ENCODE data around the gene KLHL35.
A peak's percentile ranks its signal among the peaks of the same experiment; 100 is the strongest.

The KLHL35 gene

DNA sequence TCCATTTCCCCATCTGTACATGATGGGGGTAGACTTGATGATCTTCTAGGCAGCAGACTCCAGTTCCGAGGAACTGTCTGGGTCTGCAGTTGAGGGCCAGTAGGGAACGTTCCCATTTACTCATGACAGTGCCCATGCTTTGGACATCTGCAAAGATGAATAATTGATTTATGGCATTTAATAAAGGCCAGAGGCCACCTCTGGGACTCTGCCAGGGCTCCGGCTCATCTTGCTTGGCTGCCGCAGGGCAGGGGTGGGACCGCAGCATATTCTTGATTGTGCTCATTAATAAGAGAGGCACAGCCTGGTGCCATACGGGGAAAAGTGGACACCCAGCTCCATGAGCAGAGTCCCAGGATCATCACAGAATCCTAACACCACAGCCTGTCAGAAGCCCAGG, 28.1 kb upstream of the KLHL35 start:
- Mint-ChIP-seq H3K9me3 (no peaks in the 10 kb centered on the region), H3K27ac (no peak overlapping the region), H3K27me3 (no peaks in the 10 kb centered on the region), H3K36me3 (ENCODE audit: insufficient read depth) (peaks cover 12% of the 10 kb centered on the region), H3K4me1 (ENCODE audit: low read depth in 2 of 2) (peaks cover 0 to 2% of the 10 kb centered on the region in 2 donors), H3K4me3 (no peak overlapping the region)
- DNase-seq, result no peak
- no peak for ATAC-seq (replicated peaks)

- Mint-ChIP-seq H3K27ac (no peak overlapping the region), H3K27me3 (no peaks in the 10 kb centered on the region), H3K4me1 (ENCODE audit: low read depth in 2 of 2) (no peaks in the 10 kb centered on the region), H3K36me3 (ENCODE audit: insufficient read depth) (peaks cover 18% of the 10 kb centered on the region), H3K4me3 (no peak overlapping the region), H3K9me3 (no peaks in the 10 kb centered on the region)
- no peak for ATAC-seq (replicated peaks)
- no peak for DNase-seq
Measured at GRCh38 chr11:75456596-75457183, 23.7 kb upstream of the KLHL35 start.

GRCh38 chr11:75454987-75455386, 22.0 kb upstream of the KLHL35 start:
- ATAC-seq (replicated peaks), result no peak
- H3K27ac Mint-ChIP-seq, result no peak overlapping the region
- no peaks in the 10 kb centered on the region for H3K27me3 Mint-ChIP-seq
- no peak overlapping the region for H3K4me3 Mint-ChIP-seq
- no peaks in the 10 kb centered on the region for H3K4me1 Mint-ChIP-seq (ENCODE audit: low read depth in 2 of 2)
- H3K36me3 Mint-ChIP-seq (ENCODE audit: insufficient read depth), result peaks cover 16% of the 10 kb centered on the region
- no peak for DNase-seq
- no peaks in the 10 kb centered on the region for H3K9me3 Mint-ChIP-seq

DNA sequence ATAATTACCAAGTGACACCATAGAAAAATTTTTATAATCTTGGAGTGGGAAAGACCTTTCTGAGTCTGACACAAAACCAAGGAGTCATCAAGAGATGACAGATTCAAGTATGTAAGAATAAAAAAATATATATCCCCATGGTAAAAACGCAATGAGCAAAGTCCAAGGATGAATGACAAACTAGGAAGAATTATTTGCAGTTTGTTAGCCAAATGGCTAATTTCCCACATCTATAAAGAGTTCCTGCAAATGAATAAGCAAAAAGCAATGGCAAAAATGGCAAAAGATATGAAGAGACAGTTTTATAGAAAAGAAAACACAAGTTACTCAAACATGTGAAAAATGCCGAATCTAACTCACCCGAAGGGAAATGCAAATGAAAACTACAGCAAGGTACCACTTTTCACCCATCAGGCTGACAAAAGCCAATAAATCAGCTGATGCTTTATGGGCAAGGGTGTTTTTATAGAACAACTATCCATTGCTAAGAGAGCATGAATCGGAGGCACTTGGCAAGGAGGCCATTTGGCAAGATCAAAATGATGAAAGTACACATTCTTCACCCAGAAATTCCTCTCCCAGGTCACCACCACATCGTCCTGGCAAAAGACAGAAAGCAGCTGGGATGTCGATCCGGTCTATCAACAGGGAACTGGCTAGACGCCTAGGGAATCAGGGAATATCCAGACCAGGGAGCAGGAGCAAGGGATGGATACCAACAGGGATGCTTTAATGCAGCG, 21.1 kb upstream of the KLHL35 start:
- peaks cover 11% of the 10 kb centered on the region for H3K36me3 Mint-ChIP-seq (ENCODE audit: insufficient read depth)
- H3K9me3 Mint-ChIP-seq, result no peaks in the 10 kb centered on the region
- DNase-seq, result no peak
- no peak for ATAC-seq (replicated peaks)
- peak overlapping the region in 1 of 2 donors; percentile 58 for H3K27ac Mint-ChIP-seq
- no peaks in the 10 kb centered on the region for H3K27me3 Mint-ChIP-seq
- no peaks in the 10 kb centered on the region for H3K4me1 Mint-ChIP-seq (ENCODE audit: low read depth in 2 of 2)
- no peak overlapping the region for H3K4me3 Mint-ChIP-seq

- ATAC-seq (replicated peaks) (no peak), DNase-seq (peak in 1 of 3 experiments; percentile 27)
- Mint-ChIP-seq H3K4me3 (no peak overlapping the region), H3K27ac (peak overlapping the region in 1 of 2 donors; percentile 23), H3K9me3 (no peaks in the 10 kb centered on the region), H3K36me3 (ENCODE audit: insufficient read depth) (peaks cover 11% of the 10 kb centered on the region), H3K4me1 (ENCODE audit: low read depth in 2 of 2) (no peaks in the 10 kb centered on the region), H3K27me3 (no peaks in the 10 kb centered on the region)
Measured at GRCh38 chr11:75450826-75451821, 18.1 kb upstream of the KLHL35 start.

DNA sequence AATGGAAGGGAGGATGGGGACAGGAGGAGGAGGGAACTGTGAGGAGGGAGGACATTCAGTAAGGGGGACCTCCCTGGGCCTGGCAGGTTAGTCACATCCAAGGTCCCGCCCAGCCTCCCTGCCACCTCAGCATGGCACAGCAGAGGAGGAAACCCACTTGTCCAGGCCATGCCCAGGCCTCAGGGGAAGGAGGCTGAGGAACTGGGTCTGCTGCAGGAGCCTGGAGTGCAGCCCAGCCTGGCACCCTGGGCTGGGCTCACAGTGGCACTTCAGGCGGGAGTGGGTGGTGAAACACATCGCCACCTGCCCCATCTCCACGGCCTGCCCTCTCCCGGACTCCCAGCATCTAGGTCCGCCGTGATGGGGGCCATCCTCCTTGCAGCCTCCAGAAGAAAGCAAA, 17.2 kb upstream of the KLHL35 start:
- no peak overlapping the region for H3K27ac Mint-ChIP-seq

DNA sequence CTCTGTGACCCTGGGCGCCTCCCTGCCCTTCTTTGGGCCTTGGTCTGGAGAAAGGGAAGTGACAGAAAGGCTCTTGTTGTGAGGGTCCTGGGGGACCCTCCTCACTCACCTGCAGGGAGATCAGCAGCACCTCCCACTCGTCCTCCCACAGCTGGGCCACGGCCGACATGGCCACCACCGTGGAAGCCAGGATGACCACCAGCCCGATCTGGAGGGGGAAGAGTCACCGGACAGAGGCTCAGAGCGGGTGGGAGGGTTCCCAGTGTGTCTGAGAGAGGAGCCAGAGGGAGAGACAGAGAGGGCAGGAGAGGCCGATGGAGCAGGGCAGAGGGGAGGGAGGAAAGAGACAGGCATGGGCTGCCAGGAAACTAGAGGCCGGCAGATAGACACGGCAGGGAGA, 16.8 kb upstream of the KLHL35 start:
- Mint-ChIP-seq H3K4me1 (ENCODE audit: low read depth in 2 of 2) (peaks cover 0 to 4% of the 10 kb centered on the region in 2 donors), H3K36me3 (ENCODE audit: insufficient read depth) (peaks cover 11% of the 10 kb centered on the region), H3K27ac (no peak overlapping the region), H3K27me3 (no peaks in the 10 kb centered on the region), H3K9me3 (no peaks in the 10 kb centered on the region), H3K4me3 (no peak overlapping the region)
- DNase-seq (no peak), ATAC-seq (replicated peaks) (no peak)

More for the DNA sequence above, 17.2 kb upstream of the KLHL35 start:
- Mint-ChIP-seq H3K27me3 (no peaks in the 10 kb centered on the region), H3K36me3 (ENCODE audit: insufficient read depth) (peaks cover 11% of the 10 kb centered on the region), H3K9me3 (no peaks in the 10 kb centered on the region), H3K4me3 (no peak overlapping the region), H3K4me1 (ENCODE audit: low read depth in 2 of 2) (peaks cover 0 to 3% of the 10 kb centered on the region in 2 donors)
- ATAC-seq (replicated peaks) (no peak), DNase-seq (no peak)

DNA sequence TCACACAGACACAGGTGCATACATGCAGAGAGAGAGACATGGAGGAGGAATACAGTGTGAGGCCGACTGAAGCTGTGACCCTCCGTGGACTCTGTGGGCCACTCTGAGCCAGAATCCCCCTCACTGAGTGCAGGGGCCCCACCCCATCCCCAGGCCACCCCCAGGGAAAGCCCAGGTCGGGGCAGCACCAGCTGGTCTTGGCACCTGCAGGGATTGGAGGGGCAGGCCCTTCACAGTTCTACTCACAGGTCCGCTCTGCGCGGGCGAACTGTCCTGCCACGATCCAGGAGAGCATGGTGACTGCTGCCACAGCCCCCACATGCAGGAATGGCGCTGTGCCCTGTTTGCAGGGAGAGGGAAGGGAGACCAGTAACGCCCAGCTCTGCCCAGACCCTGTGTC, 16.3 kb upstream of the KLHL35 start:
- no peaks in the 10 kb centered on the region for H3K9me3 Mint-ChIP-seq
- peaks cover 0 to 4% of the 10 kb centered on the region in 2 donors for H3K4me1 Mint-ChIP-seq (ENCODE audit: low read depth in 2 of 2)
- H3K27me3 Mint-ChIP-seq, result no peaks in the 10 kb centered on the region
- H3K27ac Mint-ChIP-seq, result no peak overlapping the region
- ATAC-seq (replicated peaks) (no peak), DNase-seq (no peak)
- H3K4me3 Mint-ChIP-seq, result no peak overlapping the region
- H3K36me3 Mint-ChIP-seq (ENCODE audit: insufficient read depth), result peaks cover 11% of the 10 kb centered on the region

DNA sequence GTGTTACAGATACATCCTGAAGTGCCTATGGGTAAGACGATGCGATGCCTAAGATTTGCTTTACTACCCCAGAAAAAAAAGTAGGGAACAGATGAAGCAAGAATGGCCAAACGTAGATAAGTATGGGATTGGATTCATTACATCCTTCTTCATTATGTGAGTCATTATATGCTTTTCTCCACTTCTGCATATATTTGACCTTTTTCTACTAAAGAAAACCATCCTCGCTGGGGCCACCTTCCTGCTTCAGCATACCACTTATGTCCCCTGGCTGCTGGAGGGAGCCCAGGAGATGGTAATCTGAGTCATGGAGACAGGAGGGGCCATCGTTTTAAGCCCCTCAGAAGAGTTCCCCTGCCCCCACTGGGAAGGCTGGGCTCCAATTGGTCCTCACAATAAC, 14.4 kb upstream of the KLHL35 start:
- Mint-ChIP-seq H3K9me3 (no peaks in the 10 kb centered on the region), H3K27me3 (no peaks in the 10 kb centered on the region), H3K4me1 (ENCODE audit: low read depth in 2 of 2) (peaks cover 0 to 4% of the 10 kb centered on the region in 2 donors), H3K36me3 (ENCODE audit: insufficient read depth) (peaks cover 6% of the 10 kb centered on the region), H3K27ac (peak overlapping the region in 1 of 2 donors; percentile 29), H3K4me3 (no peak overlapping the region)
- DNase-seq (no peak), ATAC-seq (replicated peaks) (no peak)

- Mint-ChIP-seq H3K4me1 (ENCODE audit: low read depth in 2 of 2) (peaks cover 0 to 4% of the 10 kb centered on the region in 2 donors), H3K27ac (no peak overlapping the region), H3K9me3 (no peaks in the 10 kb centered on the region), H3K27me3 (no peaks in the 10 kb centered on the region), H3K36me3 (ENCODE audit: insufficient read depth) (peaks cover 3% of the 10 kb centered on the region), H3K4me3 (no peak overlapping the region)
- DNase-seq (peak; percentile 71 to 78 (median 72)), ATAC-seq (replicated peaks) (peak; percentile 80)
Measured at GRCh38 chr11:75445315-75445953, 12.4 kb upstream of the KLHL35 start.

GRCh38 chr11:75443043-75443442, 10.0 kb upstream of the KLHL35 start:
- Mint-ChIP-seq H3K36me3 (ENCODE audit: insufficient read depth) (peaks cover 10% of the 10 kb centered on the region), H3K27me3 (no peaks in the 10 kb centered on the region)

DNA sequence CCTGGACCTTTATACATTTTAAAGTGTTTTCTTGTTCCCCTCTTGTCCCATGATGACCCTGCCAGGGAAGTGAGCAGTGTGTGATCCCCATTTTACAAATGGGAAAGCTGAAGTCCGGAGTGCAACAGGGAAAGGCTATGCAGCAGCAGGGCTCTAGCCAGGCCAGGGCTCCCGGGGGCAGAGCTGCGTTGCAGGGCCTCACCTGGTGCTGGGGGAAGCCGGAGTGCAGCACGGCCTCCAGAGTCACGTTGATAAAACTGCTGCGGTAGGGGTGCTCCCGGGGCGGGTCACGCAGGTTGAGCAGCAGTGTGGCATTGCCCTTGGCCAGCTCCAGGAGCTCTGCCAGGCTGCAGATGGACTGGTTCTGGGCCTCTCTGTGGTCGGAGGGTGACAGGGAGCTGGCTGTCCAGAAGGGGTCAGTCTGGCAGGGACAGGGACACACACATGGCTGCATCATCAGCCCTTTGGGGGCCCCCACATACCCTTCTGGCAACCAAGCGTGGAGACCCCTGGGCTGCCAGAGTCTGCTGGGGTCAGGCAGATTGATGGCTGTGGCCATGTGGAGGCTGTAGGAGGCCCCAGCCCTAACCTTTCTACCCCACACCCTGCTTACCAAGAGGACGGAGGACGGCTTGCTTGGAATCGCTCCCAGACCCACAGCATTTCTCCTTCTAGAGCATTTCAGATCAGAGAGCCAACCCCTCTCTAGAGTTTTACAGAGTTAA, 9.3 kb upstream of the KLHL35 start:
- no peak overlapping the region for H3K27ac Mint-ChIP-seq
- no peak for ATAC-seq (replicated peaks)
- H3K4me1 Mint-ChIP-seq (ENCODE audit: low read depth in 2 of 2), result peaks cover 0 to 4% of the 10 kb centered on the region in 2 donors
- no peaks in the 10 kb centered on the region for H3K9me3 Mint-ChIP-seq
- DNase-seq, result no peak
- peaks cover 10% of the 10 kb centered on the region for H3K36me3 Mint-ChIP-seq (ENCODE audit: insufficient read depth)
- H3K27me3 Mint-ChIP-seq, result no peaks in the 10 kb centered on the region
- H3K4me3 Mint-ChIP-seq, result no peak overlapping the region

More at GRCh38 chr11:75443043-75443442, 10.0 kb upstream of the KLHL35 start:
- DNase-seq (no peak), ATAC-seq (replicated peaks) (no peak)
- Mint-ChIP-seq H3K4me1 (ENCODE audit: low read depth in 2 of 2) (peaks cover 0 to 4% of the 10 kb centered on the region in 2 donors), H3K9me3 (no peaks in the 10 kb centered on the region), H3K27ac (no peak overlapping the region), H3K4me3 (no peak overlapping the region)

- H3K4me3 Mint-ChIP-seq, result no peak overlapping the region
- DNase-seq (no peak), ATAC-seq (replicated peaks) (no peak)
- H3K36me3 Mint-ChIP-seq (ENCODE audit: insufficient read depth), result peaks cover 10% of the 10 kb centered on the region
- peaks cover 0 to 4% of the 10 kb centered on the region in 2 donors for H3K4me1 Mint-ChIP-seq (ENCODE audit: low read depth in 2 of 2)
- H3K27me3 Mint-ChIP-seq, result no peaks in the 10 kb centered on the region
- no peak overlapping the region for H3K27ac Mint-ChIP-seq
- H3K9me3 Mint-ChIP-seq, result no peaks in the 10 kb centered on the region
Measured at GRCh38 chr11:75441804-75442132, 8.8 kb upstream of the KLHL35 start.
